Astrocyte (in vitro differentiated cells and primary cell): ENCODE data around the gene CLDN1. TPM values are rescaled to one million over a fixed set of nuclear protein-coding genes. Genes with fewer than 3 reads are reported as not detected.

ENCODE experiments used
- DNase-seq: peaks from one replicate; pipeline ENCODE4 v3.0.0-alpha.2; 2010; ENCODE audit warnings: low read depth
- FAIRE-seq: peaks from 2 replicates; lab custom pipeline; 2011; peaks lifted over from hg19 to GRCh38; lab: Jason Lieb, UNC
- H2AFZ ChIP-seq: 2 replicates; pipeline ENCODE4 v1.6.0; 2012; ENCODE audit warnings: low read depth, low read length, inconsistent platforms
- H3K27ac ChIP-seq: 2 replicates; pipeline ENCODE4 v1.5.1; 2011; ENCODE audit warnings: low read depth, low read length, inconsistent platforms
- H3K27me3 ChIP-seq: 2 replicates; pipeline ENCODE4 v1.6.0; 2011; ENCODE audit warnings: low read length, inconsistent platforms; ENCODE audit not compliant: insufficient read depth
- H3K36me3 ChIP-seq: 2 replicates; pipeline ENCODE4 v1.5.1; 2011; ENCODE audit warnings: low read length, inconsistent platforms; ENCODE audit not compliant: insufficient read depth
- H3K4me1 ChIP-seq: 2 replicates; pipeline ENCODE4 v1.5.1; 2011; ENCODE audit warnings: low read length, inconsistent platforms; ENCODE audit not compliant: insufficient read depth
- H3K4me2 ChIP-seq: 2 replicates; pipeline ENCODE4 v1.6.0; 2012; ENCODE audit warnings: low read length, inconsistent platforms
- H3K4me3 ChIP-seq: 2 replicates; pipeline ENCODE4 v1.5.1; 2011; ENCODE audit warnings: low read depth, mild to moderate bottlenecking, low read length, inconsistent platforms; ENCODE audit not compliant: insufficient read depth
- H3K79me2 ChIP-seq: 2 replicates; pipeline ENCODE4 v1.6.0; 2012; ENCODE audit warnings: mild to moderate bottlenecking, low read length, inconsistent platforms; ENCODE audit not compliant: insufficient read depth
- H3K9ac ChIP-seq: 2 replicates; pipeline ENCODE4 v1.6.0; 2012; ENCODE audit warnings: mild to moderate bottlenecking, low read length, inconsistent platforms
- H3K9me3 ChIP-seq: 2 replicates; pipeline ENCODE4 v1.5.1; 2012; ENCODE audit warnings: low read depth, mild to moderate bottlenecking, low read length, inconsistent platforms; ENCODE audit not compliant: insufficient read depth
- H4K20me1 ChIP-seq: 2 replicates; pipeline ENCODE4 v1.6.0; 2012; ENCODE audit warnings: low read length, inconsistent platforms; ENCODE audit not compliant: insufficient read depth
- H3K27ac Mint-ChIP-seq: one replicate; pipeline ENCODE4 v1.8.0; 2021; ENCODE audit warnings: mild to moderate bottlenecking, mixed read lengths; ENCODE audit not compliant: unreplicated experiment
- H3K27me3 Mint-ChIP-seq: one replicate; pipeline ENCODE4 v1.8.0; 2021; ENCODE audit warnings: low read depth, mixed read lengths; ENCODE audit not compliant: unreplicated experiment
- H3K36me3 Mint-ChIP-seq: one replicate; pipeline ENCODE4 v1.8.0; 2021; ENCODE audit warnings: low read depth, mixed read lengths; ENCODE audit not compliant: unreplicated experiment
- H3K4me1 Mint-ChIP-seq: one replicate; pipeline ENCODE4 v1.8.0; 2021; ENCODE audit warnings: low read depth, mixed read lengths; ENCODE audit not compliant: unreplicated experiment
- H3K4me3 Mint-ChIP-seq: one replicate; pipeline ENCODE4 v1.8.0; 2021; ENCODE audit warnings: mild to moderate bottlenecking, moderate library complexity, mixed read lengths; ENCODE audit not compliant: unreplicated experiment
- H3K9me3 Mint-ChIP-seq: one replicate; pipeline ENCODE4 v1.8.0; 2021; ENCODE audit warnings: mild to moderate bottlenecking, mixed read lengths; ENCODE audit not compliant: unreplicated experiment
- CTCF ChIP-seq: IDR thresholded peaks from 2 replicates; pipeline ENCODE4 v1.5.1; 2011; ENCODE audit warnings: low read depth, mild to moderate bottlenecking, inconsistent platforms, low read length, moderate library complexity; ENCODE audit not compliant: insufficient read depth
- EZH2 ChIP-seq: IDR thresholded peaks from 2 replicates; pipeline ENCODE4 v1.6.1; 2012; ENCODE audit warnings: mild to moderate bottlenecking, low read length, inconsistent platforms; ENCODE audit not compliant: insufficient read depth
- total RNA-seq: library from RNA; stranded (reverse); gene quantifications from 2 replicates; pipeline ENCODE4 v1.2.1, GENCODE V29; 2021

The CLDN1 gene
- total RNA-seq, 1 donor from 2014 or later, result 35.6 TPM

GRCh38 chr3:190359813-190360212 lies 37.6 kb upstream of the CLDN1 start:
- H3K36me3 ChIP-seq, result no peaks in the 10 kb centered on the region
- FAIRE-seq (no peak), DNase-seq (no peak)
- TF ChIP-seq EZH2, result no peak
- TF ChIP-seq CTCF, result no peak
- no peak overlapping the region for H3K4me3 Mint-ChIP-seq
- H3K4me3 ChIP-seq, result no peak overlapping the region
- H3K9me3 ChIP-seq, result no peaks in the 10 kb centered on the region
- no peak overlapping the region for H3K9ac ChIP-seq
- H3K79me2 ChIP-seq, result no peaks in the 10 kb centered on the region
- H3K9me3 Mint-ChIP-seq, result no peaks in the 10 kb centered on the region
- H3K27me3 Mint-ChIP-seq, result no peaks in the 10 kb centered on the region
- H4K20me1 ChIP-seq, result no peaks in the 10 kb centered on the region
- H3K4me1 ChIP-seq, result no peaks in the 10 kb centered on the region
- H3K4me2 ChIP-seq, result no peak overlapping the region
- H3K27ac ChIP-seq, result no peak overlapping the region
- H3K4me1 Mint-ChIP-seq, result no peaks in the 10 kb centered on the region
- no peak overlapping the region for H2AFZ ChIP-seq
- H3K27ac Mint-ChIP-seq, result no peak overlapping the region
- no peaks in the 10 kb centered on the region for H3K27me3 ChIP-seq
- no peaks in the 10 kb centered on the region for H3K36me3 Mint-ChIP-seq

- H3K9me3 ChIP-seq, result no peaks in the 10 kb centered on the region
- no peaks in the 10 kb centered on the region for H3K4me1 ChIP-seq
- no peaks in the 10 kb centered on the region for H3K27me3 ChIP-seq
- no peak for TF ChIP-seq CTCF
- TF ChIP-seq EZH2, result no peak
- no peak overlapping the region for H3K27ac ChIP-seq
- H3K4me2 ChIP-seq, result no peak overlapping the region
- no peaks in the 10 kb centered on the region for H3K36me3 Mint-ChIP-seq
- FAIRE-seq (no peak), DNase-seq (no peak)
- no peaks in the 10 kb centered on the region for H3K36me3 ChIP-seq
- no peak overlapping the region for H2AFZ ChIP-seq
- no peak overlapping the region for H3K27ac Mint-ChIP-seq
- H3K9me3 Mint-ChIP-seq, result peaks cover 5% of the 10 kb centered on the region
- no peaks in the 10 kb centered on the region for H3K79me2 ChIP-seq
- no peaks in the 10 kb centered on the region for H3K27me3 Mint-ChIP-seq
- H4K20me1 ChIP-seq, result no peaks in the 10 kb centered on the region
- H3K4me3 ChIP-seq, result no peak overlapping the region
- no peaks in the 10 kb centered on the region for H3K4me1 Mint-ChIP-seq
- H3K9ac ChIP-seq, result no peak overlapping the region
- H3K4me3 Mint-ChIP-seq, result no peak overlapping the region
Measured at GRCh38 chr3:190357468-190357867, 35.2 kb upstream of the CLDN1 start.

GRCh38 chr3:190356246-190356645 lies 34.0 kb upstream of the CLDN1 start:
- Histone ChIP-seq H3K27me3 (no peaks in the 10 kb centered on the region), H3K79me2 (no peaks in the 10 kb centered on the region), H3K4me1 (no peaks in the 10 kb centered on the region), H3K9me3 (no peaks in the 10 kb centered on the region), H3K4me2 (no peak overlapping the region), H3K4me3 (no peak overlapping the region), H2AFZ (no peak overlapping the region), H4K20me1 (no peaks in the 10 kb centered on the region), H3K9ac (no peak overlapping the region), H3K36me3 (no peaks in the 10 kb centered on the region), H3K27ac (no peak overlapping the region)
- Mint-ChIP-seq H3K9me3 (peaks cover 5% of the 10 kb centered on the region), H3K4me3 (no peak overlapping the region), H3K27me3 (no peaks in the 10 kb centered on the region), H3K36me3 (no peaks in the 10 kb centered on the region), H3K4me1 (no peaks in the 10 kb centered on the region), H3K27ac (no peak overlapping the region)
- FAIRE-seq (no peak), DNase-seq (peak; percentile 19)
- TF ChIP-seq EZH2 (no peak), CTCF (no peak)
